Smooth muscle cell (in vitro differentiated cells): ENCODE results near the gene KCNK3. TPM values are rescaled to one million over a fixed set of nuclear protein-coding genes. Genes with fewer than 3 reads are reported as not detected.
A peak's percentile ranks its signal among the peaks of the same experiment; 100 is the strongest.

ENCODE experiments used
- DNase-seq: peaks from one replicate; lab custom pipeline; 2025; ENCODE audit not compliant: unreplicated experiment; lab: John Stamatoyannopoulos, UW
- H2AFZ ChIP-seq: fragments of 200-600 bp; sonication (generic); 2 replicates; pipeline ENCODE4 v1.6.0; 2016; ENCODE audit warnings: antibody characterized with exemption, low read depth, mild to moderate bottlenecking
- H3F3A ChIP-seq: fragments of 200-600 bp; sonication (generic); 2 replicates; pipeline ENCODE4 v1.6.0; 2017; ENCODE audit warnings: antibody characterized with exemption, low read depth
- H3K27ac ChIP-seq: fragments of 200-600 bp; sonication (generic); 2 replicates; pipeline ENCODE4 v1.5.1; 2016; ENCODE audit warnings: low read depth, mild to moderate bottlenecking
- H3K27me3 ChIP-seq: fragments of 200-600 bp; sonication (generic); 2 replicates; pipeline ENCODE4 v1.6.1; 2016; ENCODE audit warnings: low read depth, mild to moderate bottlenecking
- H3K36me3 ChIP-seq: fragments of 200-600 bp; sonication (generic); 2 replicates; pipeline ENCODE4 v1.5.1; 2016; ENCODE audit warnings: low read depth
- H3K4me1 ChIP-seq: fragments of 200-600 bp; sonication (generic); 2 replicates; pipeline ENCODE4 v1.5.1; 2016; ENCODE audit warnings: low read depth
- H3K4me2 ChIP-seq: fragments of 200-600 bp; sonication (generic); 2 replicates; pipeline ENCODE4 v1.6.0; 2016; ENCODE audit warnings: mild to moderate bottlenecking
- H3K4me3 ChIP-seq: fragments of 200-600 bp; sonication (generic); 2 replicates; pipeline ENCODE4 v1.5.1; 2016; ENCODE audit warnings: mild to moderate bottlenecking
- H3K79me2 ChIP-seq: fragments of 200-600 bp; sonication (generic); 2 replicates; pipeline ENCODE4 v1.6.0; 2016; ENCODE audit warnings: low read depth, mild to moderate bottlenecking
- H3K9ac ChIP-seq: fragments of 200-600 bp; sonication (generic); 2 replicates; pipeline ENCODE4 v1.6.0; 2016; ENCODE audit warnings: low read depth
- H3K9me3 ChIP-seq: fragments of 200-600 bp; sonication (generic); replicated peaks from 2 replicates; pipeline ENCODE4 v1.5.1; 2016; ENCODE audit warnings: low read depth
- H4K20me1 ChIP-seq: fragments of 200-600 bp; sonication (generic); 2 replicates; pipeline ENCODE4 v1.6.0; 2016; ENCODE audit warnings: low read depth
- WGBS: methylation state at CpG from one replicate; pipeline ENCODE4 v1.1.7; 2016; ENCODE audit warnings: low lambda C conversion rate; 5-methylcytosine and 5-hydroxymethylcytosine counted together
- polyA plus RNA-seq: library from polyadenylated mRNA; unstranded; fragments of >200 nt; fragmentation: Nextera tagmentation; extraction: Ambion mirVana; gene quantifications from 2 replicates; pipeline ENCODE4 v1.2.1, GENCODE V29; 2016
- total RNA-seq: library from RNA; depleted of rRNA; stranded (reverse); fragments of >200 nt; gene quantifications from 2 replicates; pipeline ENCODE4 v1.2.3, GENCODE V29; 2014
- TF ChIP-seq, protein P1 (sequence below): fragments of 200-600 bp; sonication (generic); IDR thresholded peaks from 2 replicates; pipeline ENCODE4 v1.5.1; 2017; ENCODE audit warnings: borderline replicate concordance, mild to moderate bottlenecking, antibody characterized with exemption; ENCODE audit not compliant: insufficient read depth, poor library complexity, severe bottlenecking

Gene KCNK3
- total and polyA plus RNA-seq, 2 experiments from 2014 or later, result 1.1 to 7.5 TPM

DNA sequence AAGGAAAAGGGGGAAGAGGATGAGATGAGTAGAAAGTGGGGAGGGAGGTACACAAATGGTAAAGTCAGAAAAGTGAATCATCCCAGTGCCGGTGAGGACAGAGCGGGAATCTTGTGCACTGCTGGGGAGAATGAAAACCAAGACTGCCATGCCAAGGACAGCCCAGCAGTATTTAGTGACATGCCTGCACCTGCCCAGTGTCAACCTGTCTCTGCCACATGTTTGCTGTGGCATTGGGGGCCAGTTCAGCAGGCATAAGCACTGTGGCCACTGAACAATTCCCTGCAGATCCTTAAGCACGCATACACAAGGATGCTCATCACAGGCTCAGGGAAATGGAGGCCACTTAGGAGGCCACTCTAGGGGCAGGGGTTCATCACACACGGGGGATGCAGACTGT is 5.2 kb upstream of the KCNK3 start:
- Histone ChIP-seq H3K9me3 (no peaks in the 10 kb centered on the region), H4K20me1 (no peaks in the 10 kb centered on the region), H3K4me2 (no peak overlapping the region), H3K79me2 (no peaks in the 10 kb centered on the region), H2AFZ (no peak overlapping the region), H3K27ac (no peak overlapping the region), H3K9ac (no peak overlapping the region), H3K36me3 (no peaks in the 10 kb centered on the region), H3K4me1 (peaks cover 8% of the 10 kb centered on the region), H3K27me3 (no peaks in the 10 kb centered on the region), H3F3A (no peaks in the 10 kb centered on the region), H3K4me3 (no peak overlapping the region)
- WGBS, result 70% methylated on average over 4 of the region's 4 CpGs
- TF ChIP-seq, protein P1, sequence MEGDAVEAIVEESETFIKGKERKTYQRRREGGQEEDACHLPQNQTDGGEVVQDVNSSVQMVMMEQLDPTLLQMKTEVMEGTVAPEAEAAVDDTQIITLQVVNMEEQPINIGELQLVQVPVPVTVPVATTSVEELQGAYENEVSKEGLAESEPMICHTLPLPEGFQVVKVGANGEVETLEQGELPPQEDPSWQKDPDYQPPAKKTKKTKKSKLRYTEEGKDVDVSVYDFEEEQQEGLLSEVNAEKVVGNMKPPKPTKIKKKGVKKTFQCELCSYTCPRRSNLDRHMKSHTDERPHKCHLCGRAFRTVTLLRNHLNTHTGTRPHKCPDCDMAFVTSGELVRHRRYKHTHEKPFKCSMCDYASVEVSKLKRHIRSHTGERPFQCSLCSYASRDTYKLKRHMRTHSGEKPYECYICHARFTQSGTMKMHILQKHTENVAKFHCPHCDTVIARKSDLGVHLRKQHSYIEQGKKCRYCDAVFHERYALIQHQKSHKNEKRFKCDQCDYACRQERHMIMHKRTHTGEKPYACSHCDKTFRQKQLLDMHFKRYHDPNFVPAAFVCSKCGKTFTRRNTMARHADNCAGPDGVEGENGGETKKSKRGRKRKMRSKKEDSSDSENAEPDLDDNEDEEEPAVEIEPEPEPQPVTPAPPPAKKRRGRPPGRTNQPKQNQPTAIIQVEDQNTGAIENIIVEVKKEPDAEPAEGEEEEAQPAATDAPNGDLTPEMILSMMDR, result no peak
- DNase-seq, result no peak

DNA sequence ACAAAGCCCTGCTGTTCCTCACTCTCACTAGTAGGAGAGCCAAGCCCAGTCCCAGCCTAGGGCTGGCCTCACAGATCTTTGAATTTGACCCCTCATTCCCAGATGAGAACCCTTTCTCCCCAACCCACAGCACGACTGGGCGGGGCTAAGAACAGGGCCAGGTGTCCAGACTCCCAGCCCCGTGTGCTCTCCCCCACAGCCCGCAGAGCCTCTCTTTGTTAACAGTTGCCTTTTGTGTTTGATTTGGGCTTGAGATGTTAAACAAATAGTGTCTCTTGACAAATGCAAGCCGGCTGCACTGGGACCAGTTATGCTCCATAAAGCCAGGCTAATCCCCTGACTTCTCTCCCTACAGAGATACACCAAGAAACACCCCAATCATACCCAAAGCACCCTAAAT is 4.7 kb upstream of the KCNK3 start:
- no peaks in the 10 kb centered on the region for H3K36me3 ChIP-seq
- peaks cover 8% of the 10 kb centered on the region for H3K4me1 ChIP-seq
- TF ChIP-seq, protein P1, result no peak
- H3F3A ChIP-seq, result no peaks in the 10 kb centered on the region
- whole genome bisulfite sequencing, result 71% methylated on average over 5 of the region's 5 CpGs
- no peaks in the 10 kb centered on the region for H4K20me1 ChIP-seq
- H3K27ac ChIP-seq, result no peak overlapping the region
- no peak overlapping the region for H3K4me2 ChIP-seq
- H3K79me2 ChIP-seq, result no peaks in the 10 kb centered on the region
- H3K4me3 ChIP-seq, result no peak overlapping the region
- H3K27me3 ChIP-seq, result no peaks in the 10 kb centered on the region
- H3K9ac ChIP-seq, result no peak overlapping the region
- H2AFZ ChIP-seq, result no peak overlapping the region
- H3K9me3 ChIP-seq, result no peaks in the 10 kb centered on the region
- no peak for DNase-seq

DNA sequence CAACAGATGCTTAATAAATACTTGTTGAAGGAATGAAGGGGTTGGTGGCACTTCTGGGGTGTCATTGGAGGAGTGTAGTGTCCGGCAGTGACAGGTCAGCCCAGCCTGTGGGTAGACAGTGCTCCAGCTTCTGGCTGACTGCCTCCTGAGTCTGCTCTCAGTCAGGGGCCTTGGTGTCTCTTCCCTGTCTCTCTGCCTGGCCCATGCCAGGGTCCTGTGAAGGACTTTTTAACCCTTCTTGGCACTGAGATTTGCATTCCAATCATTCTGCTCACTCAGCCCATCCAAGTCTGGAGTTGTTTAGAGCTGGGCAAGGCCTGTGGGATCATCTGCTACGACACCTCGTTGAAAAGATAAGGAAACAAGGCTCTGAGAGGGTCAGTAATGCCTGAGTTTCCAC is 1.4 kb upstream of the KCNK3 start:
- Histone ChIP-seq H3K79me2 (no peaks in the 10 kb centered on the region), H3K9ac (no peak overlapping the region), H3K36me3 (no peaks in the 10 kb centered on the region), H3K27ac (no peak overlapping the region), H3K4me3 (no peak overlapping the region), H3K27me3 (peaks cover 15% of the 10 kb centered on the region), H3K9me3 (no peaks in the 10 kb centered on the region), H3F3A (no peaks in the 10 kb centered on the region), H2AFZ (no peak overlapping the region), H3K4me1 (peaks cover 20% of the 10 kb centered on the region), H4K20me1 (no peaks in the 10 kb centered on the region), H3K4me2 (peak overlapping the region; percentile 87)
- WGBS, result 39% methylated on average over 3 of the region's 3 CpGs
- DNase-seq, result no peak
- TF ChIP-seq, protein P1, result no peak

DNA sequence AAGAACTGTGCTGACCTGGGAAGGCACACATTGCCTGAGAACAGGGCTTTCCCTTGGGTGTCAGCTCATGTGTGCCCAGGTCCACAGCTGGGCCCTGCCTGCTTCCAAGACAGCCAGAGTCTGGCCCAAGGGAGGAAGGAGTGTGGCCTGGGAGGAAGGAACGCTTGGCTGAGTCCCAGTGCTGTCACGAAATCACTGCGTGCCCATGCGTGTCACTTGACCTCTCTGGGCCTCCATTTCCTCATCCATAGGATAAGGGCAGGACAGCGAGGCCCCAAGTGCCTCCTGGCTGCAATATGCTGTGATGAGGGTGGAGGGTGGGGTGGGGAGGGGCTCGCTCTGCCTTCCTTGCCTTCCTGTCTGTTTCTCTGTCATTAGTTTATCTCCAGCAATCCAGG is 642 bp upstream of the KCNK3 start:
- peaks cover 15% of the 10 kb centered on the region for H3K4me1 ChIP-seq
- H3K4me3 ChIP-seq, result peak overlapping the region; percentile 24
- H3F3A ChIP-seq, result no peaks in the 10 kb centered on the region
- no peaks in the 10 kb centered on the region for H3K36me3 ChIP-seq
- peak overlapping the region; percentile 44 for H3K27ac ChIP-seq
- H2AFZ ChIP-seq, result no peak overlapping the region
- H3K27me3 ChIP-seq, result peaks cover 15% of the 10 kb centered on the region
- H3K9me3 ChIP-seq, result no peaks in the 10 kb centered on the region
- DNase-seq, result peak; percentile 42
- no peaks in the 10 kb centered on the region for H4K20me1 ChIP-seq
- peak overlapping the region; percentile 87 for H3K4me2 ChIP-seq
- TF ChIP-seq, protein P1, result no peak
- H3K9ac ChIP-seq, result no peak overlapping the region
- no peaks in the 10 kb centered on the region for H3K79me2 ChIP-seq
- WGBS, result 25% methylated on average over 6 of the region's 6 CpGs
